ENCODE measurements around the gene MED14. TPM values are rescaled to one million over a fixed set of nuclear protein-coding genes. Genes with fewer than 3 reads are reported as not detected.

The MED14 gene
- total RNA-seq, 4 donors from 2014 or later, result 12.6 to 125 (median 46.8) TPM

DNA sequence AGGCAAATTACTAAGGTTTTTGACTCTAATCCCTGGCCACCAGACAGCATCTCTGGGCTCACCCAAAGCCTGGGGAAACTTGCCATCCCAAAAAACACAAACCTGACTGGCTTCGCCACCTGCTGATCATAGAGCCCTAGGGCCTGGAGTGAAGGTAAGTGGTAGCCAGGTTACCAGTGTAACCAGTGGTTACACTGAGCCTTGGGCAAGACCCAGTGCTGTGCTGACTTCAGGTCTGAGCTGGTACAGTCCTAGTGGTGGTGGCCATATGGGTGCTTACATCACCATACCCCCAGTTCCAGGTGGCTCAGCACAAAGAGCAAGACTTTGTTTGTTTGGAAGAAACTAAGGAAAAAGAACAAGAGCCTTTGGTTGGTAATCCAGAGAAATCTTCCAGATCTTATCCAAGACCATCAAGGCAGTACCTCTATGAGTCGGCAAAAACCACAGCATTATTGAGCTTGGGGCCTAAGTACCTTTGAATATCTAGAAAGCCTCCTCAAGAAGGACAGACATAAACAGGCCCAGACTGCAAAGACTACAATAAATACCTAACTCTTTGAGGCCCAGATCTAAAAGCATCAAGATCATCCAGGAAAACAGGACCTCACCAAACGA, 13.7 kb downstream of the MED14 start:
- DNase-seq, result no peak
- Histone ChIP-seq H3K36me3 (no peaks in the 10 kb centered on the region), H3K27ac (no peak overlapping the region), H3K9me3 (no peaks in the 10 kb centered on the region), H3K27me3 (no peaks in the 10 kb centered on the region), H3K4me3 (no peak overlapping the region), H3K4me1 (no peaks in the 10 kb centered on the region)
- TF ChIP-seq POLR2A (IDR thresholded peaks at IDR 0.05), result no peak
- TF ChIP-seq, protein P1, sequence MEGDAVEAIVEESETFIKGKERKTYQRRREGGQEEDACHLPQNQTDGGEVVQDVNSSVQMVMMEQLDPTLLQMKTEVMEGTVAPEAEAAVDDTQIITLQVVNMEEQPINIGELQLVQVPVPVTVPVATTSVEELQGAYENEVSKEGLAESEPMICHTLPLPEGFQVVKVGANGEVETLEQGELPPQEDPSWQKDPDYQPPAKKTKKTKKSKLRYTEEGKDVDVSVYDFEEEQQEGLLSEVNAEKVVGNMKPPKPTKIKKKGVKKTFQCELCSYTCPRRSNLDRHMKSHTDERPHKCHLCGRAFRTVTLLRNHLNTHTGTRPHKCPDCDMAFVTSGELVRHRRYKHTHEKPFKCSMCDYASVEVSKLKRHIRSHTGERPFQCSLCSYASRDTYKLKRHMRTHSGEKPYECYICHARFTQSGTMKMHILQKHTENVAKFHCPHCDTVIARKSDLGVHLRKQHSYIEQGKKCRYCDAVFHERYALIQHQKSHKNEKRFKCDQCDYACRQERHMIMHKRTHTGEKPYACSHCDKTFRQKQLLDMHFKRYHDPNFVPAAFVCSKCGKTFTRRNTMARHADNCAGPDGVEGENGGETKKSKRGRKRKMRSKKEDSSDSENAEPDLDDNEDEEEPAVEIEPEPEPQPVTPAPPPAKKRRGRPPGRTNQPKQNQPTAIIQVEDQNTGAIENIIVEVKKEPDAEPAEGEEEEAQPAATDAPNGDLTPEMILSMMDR (IDR thresholded peaks at IDR 0.05), result no peak
- intact Hi-C loops (cut with DNase I; ENCODE audit: low total_unique reads), result no loop called here

DNA sequence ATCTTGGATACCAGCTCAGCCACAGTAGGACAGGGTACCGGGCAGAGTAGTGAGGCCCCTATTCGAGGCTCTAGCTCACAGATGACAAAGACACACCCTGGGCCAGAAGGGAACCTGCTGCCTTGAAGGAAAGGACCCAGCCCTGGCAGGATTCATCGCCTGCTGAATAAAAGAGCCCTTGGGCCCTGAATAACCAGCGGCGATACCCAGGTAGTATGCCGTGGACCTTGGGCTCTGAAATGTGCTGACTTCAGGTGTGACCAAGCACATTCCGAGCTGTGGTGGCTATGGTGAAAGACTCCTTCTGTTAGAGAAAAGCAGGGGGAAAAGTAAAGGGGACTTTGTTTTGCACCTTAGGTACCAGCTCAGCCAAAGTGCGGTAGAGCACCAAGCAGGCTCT, 14.6 kb downstream of the MED14 start:
- no peaks in the 10 kb centered on the region for H3K4me1 ChIP-seq
- H3K27me3 ChIP-seq, result no peaks in the 10 kb centered on the region
- H3K27ac ChIP-seq, result no peak overlapping the region
- no peak for DNase-seq
- no peaks in the 10 kb centered on the region for H3K36me3 ChIP-seq
- no peaks in the 10 kb centered on the region for H3K9me3 ChIP-seq
- TF ChIP-seq POLR2A (IDR thresholded peaks at IDR 0.05), result no peak
- TF ChIP-seq, protein P1 (IDR thresholded peaks at IDR 0.05), result no peak
- no peak overlapping the region for H3K4me3 ChIP-seq
- intact Hi-C loops (cut with DNase I; ENCODE audit: low total_unique reads), result no loop called here

DNA sequence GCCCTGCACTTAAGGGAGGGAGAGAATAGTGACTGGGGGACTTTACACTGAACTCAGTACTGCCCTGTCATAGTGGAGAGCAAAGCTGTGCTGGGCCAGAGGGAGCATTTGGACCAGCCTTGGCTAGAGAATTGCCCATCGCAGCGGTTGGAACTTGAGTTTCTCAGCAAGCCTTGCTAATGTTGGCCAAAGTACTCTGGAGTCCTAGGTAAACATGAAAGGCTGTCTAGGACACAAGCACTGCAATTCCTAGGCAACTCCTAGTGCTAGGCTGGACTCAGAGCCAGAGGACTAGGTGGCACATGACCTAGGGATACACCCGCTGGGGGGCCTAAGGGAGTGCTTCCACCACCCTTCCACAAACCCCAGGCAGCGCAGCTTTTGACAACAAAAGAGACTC, 15.0 kb downstream of the MED14 start:
- no peak overlapping the region for H3K4me3 ChIP-seq
- DNase-seq, result no peak
- no peak overlapping the region for H3K27ac ChIP-seq
- TF ChIP-seq, protein P1 (IDR thresholded peaks at IDR 0.05), result no peak
- no peak for TF ChIP-seq POLR2A (IDR thresholded peaks at IDR 0.05)
- no peaks in the 10 kb centered on the region for H3K9me3 ChIP-seq
- no peaks in the 10 kb centered on the region for H3K36me3 ChIP-seq
- intact Hi-C loops (cut with DNase I; ENCODE audit: low total_unique reads), result no loop called here
- no peaks in the 10 kb centered on the region for H3K4me1 ChIP-seq
- H3K27me3 ChIP-seq, result no peaks in the 10 kb centered on the region

DNA sequence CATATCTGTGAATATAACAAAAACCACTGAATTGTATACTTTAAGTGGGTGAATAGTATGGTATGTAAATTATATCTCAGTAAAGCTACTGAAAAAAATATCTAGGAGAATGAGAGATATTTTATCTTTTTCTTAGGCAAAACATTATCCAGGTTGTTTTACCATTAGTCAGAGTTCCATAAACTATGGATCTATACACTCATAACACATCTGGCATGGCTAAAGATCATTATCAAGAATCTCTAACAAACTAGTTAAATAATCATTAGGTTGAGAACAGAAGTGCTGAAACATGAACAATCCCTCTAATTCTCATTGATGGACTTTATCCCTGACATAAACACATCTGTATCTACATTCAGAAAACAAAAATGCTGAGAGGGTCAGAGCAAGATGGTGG, 15.6 kb downstream of the MED14 start:
- H3K27me3 ChIP-seq, result no peaks in the 10 kb centered on the region
- no peak for TF ChIP-seq POLR2A (IDR thresholded peaks at IDR 0.05)
- TF ChIP-seq, protein P1 (IDR thresholded peaks at IDR 0.05), result no peak
- no peaks in the 10 kb centered on the region for H3K36me3 ChIP-seq
- DNase-seq, result no peak
- no peak overlapping the region for H3K27ac ChIP-seq
- intact Hi-C loops (cut with DNase I; ENCODE audit: low total_unique reads), result no loop called here
- no peaks in the 10 kb centered on the region for H3K4me1 ChIP-seq
- H3K4me3 ChIP-seq, result no peak overlapping the region
- no peaks in the 10 kb centered on the region for H3K9me3 ChIP-seq

DNA sequence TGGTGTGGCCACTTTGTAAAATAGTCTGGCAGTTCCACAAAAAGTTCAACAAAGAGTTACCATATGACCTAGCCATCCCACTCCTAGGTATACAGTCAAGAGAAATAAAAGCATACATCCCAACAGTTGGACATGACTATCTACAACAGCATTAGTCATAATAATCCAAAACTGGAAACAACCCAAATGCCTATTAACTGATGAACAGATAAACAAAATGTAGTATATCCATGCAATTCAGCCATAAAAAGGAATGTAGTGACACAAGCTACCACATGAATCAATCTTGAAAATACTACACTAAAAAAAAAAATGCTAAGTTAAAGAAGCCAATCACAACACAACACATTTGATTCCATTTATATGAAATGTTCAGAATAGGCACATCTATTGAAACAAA, 16.1 kb downstream of the MED14 start:
- Histone ChIP-seq H3K9me3 (no peaks in the 10 kb centered on the region), H3K4me3 (no peak overlapping the region), H3K27ac (no peak overlapping the region), H3K27me3 (no peaks in the 10 kb centered on the region), H3K36me3 (no peaks in the 10 kb centered on the region), H3K4me1 (no peaks in the 10 kb centered on the region)
- intact Hi-C loops (cut with DNase I; ENCODE audit: low total_unique reads), result no loop called here
- TF ChIP-seq, protein P1 (IDR thresholded peaks at IDR 0.05), result no peak
- TF ChIP-seq POLR2A (IDR thresholded peaks at IDR 0.05), result no peak
- DNase-seq, result no peak
